ENCODE measurements around the gene AOC2. TPM values are rescaled to one million over a fixed set of nuclear protein-coding genes. Genes with fewer than 3 reads are reported as not detected.

Gene AOC2
- total and polyA plus RNA-seq, 9 of the 15 experiments (the other 6 are each of a cell fraction or from before 2014, with no cell fraction given), result 0.08 to 0.91 (median 0.49) TPM

DNA sequence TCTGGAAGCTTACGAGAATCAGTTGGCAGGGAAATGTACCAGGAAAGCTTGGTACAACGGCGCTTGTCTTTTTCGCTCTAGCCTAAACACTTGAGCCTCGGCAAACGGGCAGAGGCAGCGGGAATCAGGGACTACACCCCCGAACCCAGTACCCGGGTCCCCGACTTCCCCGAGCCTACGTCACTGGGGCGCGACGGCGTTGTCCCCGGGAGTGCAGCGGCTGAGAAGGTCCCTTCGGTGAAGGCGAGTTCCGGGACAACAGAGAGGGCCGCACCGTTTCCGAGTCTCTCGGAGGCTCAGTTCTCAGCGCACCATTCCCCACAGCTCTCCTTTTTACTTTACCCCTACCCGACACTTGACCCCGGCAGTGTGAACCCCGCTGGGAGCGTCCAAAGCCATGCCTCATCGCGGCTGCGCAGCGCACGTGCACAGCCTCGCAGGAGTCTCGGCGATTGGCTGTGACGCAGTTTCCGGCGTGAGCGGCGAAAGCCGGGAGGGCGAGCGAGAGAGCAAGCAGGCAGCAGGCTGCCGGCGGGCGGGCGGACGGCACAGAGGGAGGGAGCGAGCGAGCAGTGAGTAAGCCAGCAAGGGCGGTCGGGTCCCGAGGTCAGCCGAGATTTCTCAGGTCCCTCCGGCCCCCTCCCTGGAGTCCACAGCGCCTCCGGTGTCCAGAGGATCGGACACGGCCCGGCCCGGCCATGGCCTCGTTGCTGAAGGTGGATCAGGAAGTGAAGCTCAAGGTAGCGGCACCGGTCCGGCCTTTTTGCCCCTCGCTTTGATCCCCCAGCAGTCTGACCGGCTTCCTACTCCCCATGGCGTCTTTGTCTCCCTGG is 11.2 kb upstream of the AOC2 start, which contains the start of gene PSME3 (continued):
- TF ChIP-seq, protein P1, sequence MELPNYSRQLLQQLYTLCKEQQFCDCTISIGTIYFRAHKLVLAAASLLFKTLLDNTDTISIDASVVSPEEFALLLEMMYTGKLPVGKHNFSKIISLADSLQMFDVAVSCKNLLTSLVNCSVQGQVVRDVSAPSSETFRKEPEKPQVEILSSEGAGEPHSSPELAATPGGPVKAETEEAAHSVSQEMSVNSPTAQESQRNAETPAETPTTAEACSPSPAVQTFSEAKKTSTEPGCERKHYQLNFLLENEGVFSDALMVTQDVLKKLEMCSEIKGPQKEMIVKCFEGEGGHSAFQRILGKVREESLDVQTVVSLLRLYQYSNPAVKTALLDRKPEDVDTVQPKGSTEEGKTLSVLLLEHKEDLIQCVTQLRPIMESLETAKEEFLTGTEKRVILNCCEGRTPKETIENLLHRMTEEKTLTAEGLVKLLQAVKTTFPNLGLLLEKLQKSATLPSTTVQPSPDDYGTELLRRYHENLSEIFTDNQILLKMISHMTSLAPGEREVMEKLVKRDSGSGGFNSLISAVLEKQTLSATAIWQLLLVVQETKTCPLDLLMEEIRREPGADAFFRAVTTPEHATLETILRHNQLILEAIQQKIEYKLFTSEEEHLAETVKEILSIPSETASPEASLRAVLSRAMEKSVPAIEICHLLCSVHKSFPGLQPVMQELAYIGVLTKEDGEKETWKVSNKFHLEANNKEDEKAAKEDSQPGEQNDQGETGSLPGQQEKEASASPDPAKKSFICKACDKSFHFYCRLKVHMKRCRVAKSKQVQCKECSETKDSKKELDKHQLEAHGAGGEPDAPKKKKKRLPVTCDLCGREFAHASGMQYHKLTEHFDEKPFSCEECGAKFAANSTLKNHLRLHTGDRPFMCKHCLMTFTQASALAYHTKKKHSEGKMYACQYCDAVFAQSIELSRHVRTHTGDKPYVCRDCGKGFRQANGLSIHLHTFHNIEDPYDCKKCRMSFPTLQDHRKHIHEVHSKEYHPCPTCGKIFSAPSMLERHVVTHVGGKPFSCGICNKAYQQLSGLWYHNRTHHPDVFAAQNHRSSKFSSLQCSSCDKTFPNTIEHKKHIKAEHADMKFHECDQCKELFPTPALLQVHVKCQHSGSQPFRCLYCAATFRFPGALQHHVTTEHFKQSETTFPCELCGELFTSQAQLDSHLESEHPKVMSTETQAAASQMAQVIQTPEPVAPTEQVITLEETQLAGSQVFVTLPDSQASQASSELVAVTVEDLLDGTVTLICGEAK (IDR thresholded peaks at IDR 0.05), result peak; percentile 97
- TF ChIP-seq, protein P1 (CRISPR knock-in tag; IDR thresholded peaks at IDR 0.05), result no peak
- TF ChIP-seq ZNF77 (CRISPR knock-in tag; IDR thresholded peaks at IDR 0.05), result no peak
- TF ChIP-seq ELF1 (tag; IDR thresholded peaks at IDR 0.05), result peak; percentile 93
- TF ChIP-seq, protein P2, sequence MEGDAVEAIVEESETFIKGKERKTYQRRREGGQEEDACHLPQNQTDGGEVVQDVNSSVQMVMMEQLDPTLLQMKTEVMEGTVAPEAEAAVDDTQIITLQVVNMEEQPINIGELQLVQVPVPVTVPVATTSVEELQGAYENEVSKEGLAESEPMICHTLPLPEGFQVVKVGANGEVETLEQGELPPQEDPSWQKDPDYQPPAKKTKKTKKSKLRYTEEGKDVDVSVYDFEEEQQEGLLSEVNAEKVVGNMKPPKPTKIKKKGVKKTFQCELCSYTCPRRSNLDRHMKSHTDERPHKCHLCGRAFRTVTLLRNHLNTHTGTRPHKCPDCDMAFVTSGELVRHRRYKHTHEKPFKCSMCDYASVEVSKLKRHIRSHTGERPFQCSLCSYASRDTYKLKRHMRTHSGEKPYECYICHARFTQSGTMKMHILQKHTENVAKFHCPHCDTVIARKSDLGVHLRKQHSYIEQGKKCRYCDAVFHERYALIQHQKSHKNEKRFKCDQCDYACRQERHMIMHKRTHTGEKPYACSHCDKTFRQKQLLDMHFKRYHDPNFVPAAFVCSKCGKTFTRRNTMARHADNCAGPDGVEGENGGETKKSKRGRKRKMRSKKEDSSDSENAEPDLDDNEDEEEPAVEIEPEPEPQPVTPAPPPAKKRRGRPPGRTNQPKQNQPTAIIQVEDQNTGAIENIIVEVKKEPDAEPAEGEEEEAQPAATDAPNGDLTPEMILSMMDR (IDR thresholded peaks at IDR 0.05 in 2 of 3, conservative IDR thresholded peaks at IDR 0.05 in 1 of 3; ENCODE audit: insufficient read depth in 2 of 3, low read depth in 1 of 3, low read length in 3 of 3), result peak in 1 of 3 experiments; percentile 1; a peak in 1 of 6 replicates
- TF ChIP-seq, protein P3, sequence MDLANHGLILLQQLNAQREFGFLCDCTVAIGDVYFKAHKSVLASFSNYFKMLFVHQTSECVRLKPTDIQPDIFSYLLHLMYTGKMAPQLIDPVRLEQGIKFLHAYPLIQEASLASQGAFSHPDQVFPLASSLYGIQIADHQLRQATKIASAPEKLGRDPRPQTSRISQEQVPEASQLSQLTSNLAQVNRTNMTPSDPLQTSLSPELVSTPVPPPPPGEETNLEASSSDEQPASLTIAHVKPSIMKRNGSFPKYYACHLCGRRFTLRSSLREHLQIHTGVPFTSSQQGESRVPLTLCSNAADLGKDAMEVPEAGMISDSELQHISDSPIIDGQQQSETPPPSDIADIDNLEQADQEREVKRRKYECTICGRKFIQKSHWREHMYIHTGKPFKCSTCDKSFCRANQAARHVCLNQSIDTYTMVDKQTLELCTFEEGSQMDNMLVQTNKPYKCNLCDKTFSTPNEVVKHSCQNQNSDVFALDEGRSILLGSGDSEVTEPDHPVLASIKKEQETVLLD (IDR thresholded peaks at IDR 0.05), result peak; percentile 68; the same call in 1 of the 2 replicates
- peak; percentile 97 for TF ChIP-seq MXI1 (IDR thresholded peaks at IDR 0.05; ENCODE audit: low read depth, low read length)
- TF ChIP-seq, protein P4, sequence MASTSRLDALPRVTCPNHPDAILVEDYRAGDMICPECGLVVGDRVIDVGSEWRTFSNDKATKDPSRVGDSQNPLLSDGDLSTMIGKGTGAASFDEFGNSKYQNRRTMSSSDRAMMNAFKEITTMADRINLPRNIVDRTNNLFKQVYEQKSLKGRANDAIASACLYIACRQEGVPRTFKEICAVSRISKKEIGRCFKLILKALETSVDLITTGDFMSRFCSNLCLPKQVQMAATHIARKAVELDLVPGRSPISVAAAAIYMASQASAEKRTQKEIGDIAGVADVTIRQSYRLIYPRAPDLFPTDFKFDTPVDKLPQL (IDR thresholded peaks at IDR 0.05; ENCODE audit: extremely low read depth, insufficient read length), result no peak
- TF ChIP-seq ETV5 (CRISPR knock-in tag; IDR thresholded peaks at IDR 0.05; ENCODE audit: low read depth), result peak; percentile 82
- no peak for TF ChIP-seq GATAD2B (IDR thresholded peaks at IDR 0.05; ENCODE audit: borderline replicate concordance)
- TF ChIP-seq POLR2A (conservative IDR thresholded peaks at IDR 0.05), result peak; percentile 96
- TF ChIP-seq PHF8 (IDR thresholded peaks at IDR 0.05; ENCODE audit: borderline replicate concordance, low read length), result peak; percentile 94
- 0 out of 2 replicates have a peak, but pooled peaks have one; percentile 22 for TF ChIP-seq ELF4 (CRISPR knock-in tag; IDR thresholded peaks at IDR 0.05)
- peak; percentile 90; the same call in 1 of the 2 replicates for TF ChIP-seq LEF1 (IDR thresholded peaks at IDR 0.05)
- no peak for TF ChIP-seq MCM3 (IDR thresholded peaks at IDR 0.05)
